GM18873 (cell line): ENCODE data around the gene NYAP1.
A peak's percentile ranks its signal among the peaks of the same experiment; 100 is the strongest.
"Not testable (repeated sequence)": the region's sequence is repeated elsewhere in the genome, so short reads cannot be mapped to it uniquely, and the experiment has no call there.

Experiments
- ATAC-seq: cut with Tn5 transposase; IDR thresholded peaks from one replicate; pipeline ENCODE4 v1.9.1; 2021; ENCODE audit warnings: mild to moderate bottlenecking, moderate library complexity, moderate number of reproducible peaks; ENCODE audit not compliant: unreplicated experiment, low FRiP score

NYAP1 gene

GRCh38 chr7:100483722-100484672 lies at the start of gene NYAP1:
TSS of gene NYAP1 (plus strand) at chr7:100483927. CDS start at chr7:100485312, 1,385 bp downstream.
- ATAC-seq: no peak

- no peak for ATAC-seq
Measured at GRCh38 chr7:100434297-100435144, 49.2 kb upstream of the NYAP1 start.

- ATAC-seq: peak; percentile 12
Measured at GRCh38 chr7:100435401-100436304, 48.1 kb upstream of the NYAP1 start.

- ATAC-seq: no peak
Measured at GRCh38 chr7:100437150-100438100, 46.3 kb upstream of the NYAP1 start.

GRCh38 chr7:100438172-100438571 lies 45.6 kb upstream of the NYAP1 start:
- no peak for ATAC-seq

- not testable (repeated sequence) for ATAC-seq
Measured at GRCh38 chr7:100438731-100439130, 45.0 kb upstream of the NYAP1 start.

GRCh38 chr7:100439244-100439643 lies 44.5 kb upstream of the NYAP1 start:
- not testable (repeated sequence) for ATAC-seq

GRCh38 chr7:100441641-100442535 lies 41.8 kb upstream of the NYAP1 start:
- ATAC-seq: no peak

GRCh38 chr7:100443096-100443840 lies 40.5 kb upstream of the NYAP1 start:
- ATAC-seq: no peak

- ATAC-seq: no peak
Measured at GRCh38 chr7:100444311-100445278, 39.1 kb upstream of the NYAP1 start.

GRCh38 chr7:100446040-100446439 lies 37.7 kb upstream of the NYAP1 start:
- ATAC-seq: no peak

- ATAC-seq: not testable (repeated sequence)
Measured at GRCh38 chr7:100447363-100447762, 36.4 kb upstream of the NYAP1 start.

- no peak for ATAC-seq
Measured at GRCh38 chr7:100449190-100449795, 34.4 kb upstream of the NYAP1 start.

- no peak for ATAC-seq
Measured at GRCh38 chr7:100452513-100452912, 31.2 kb upstream of the NYAP1 start.

- ATAC-seq: not testable (repeated sequence)
Measured at GRCh38 chr7:100453854-100454253, 29.9 kb upstream of the NYAP1 start.

- ATAC-seq: no peak
Measured at GRCh38 chr7:100455206-100455605, 28.5 kb upstream of the NYAP1 start.
